Activated T-helper 9 cell treated with anti-CD3 and anti-CD28 coated beads, Interleukin-2, amount 50 U/mL, for 16 hours (primary cell): ENCODE results near the gene ERC2.
"Not testable (repeated sequence)": the region's sequence is repeated elsewhere in the genome, so short reads cannot be mapped to it uniquely, and the experiment has no call there.

ENCODE experiments used
- DNase-seq: peaks from one replicate; pipeline ENCODE4 v3.0.0-alpha.2; 2020; ENCODE audit warnings: low read depth

Gene ERC2

GRCh38 chr3:55521064-55521737 is 947.1 kb downstream of the ERC2 start:
- DNase-seq: no peak

GRCh38 chr3:55519019-55519418 is 949.2 kb downstream of the ERC2 start:
- no peak for DNase-seq

GRCh38 chr3:55518451-55518850 is 949.8 kb downstream of the ERC2 start:
- DNase-seq: no peak

- DNase-seq: no peak
Observed at GRCh38 chr3:55516392-55517030, 951.8 kb downstream of the ERC2 start.

GRCh38 chr3:55515550-55516246 is 952.6 kb downstream of the ERC2 start:
- DNase-seq: no peak

GRCh38 chr3:55514962-55515361 is 953.3 kb downstream of the ERC2 start:
- DNase-seq: no peak

- no peak for DNase-seq
Observed at GRCh38 chr3:55512571-55513343, 955.5 kb downstream of the ERC2 start.

- DNase-seq: no peak
Observed at GRCh38 chr3:55511895-55512570, 956.2 kb downstream of the ERC2 start.

- no peak for DNase-seq
Observed at GRCh38 chr3:55508335-55508734, 959.9 kb downstream of the ERC2 start.

GRCh38 chr3:55507808-55508207 is 960.5 kb downstream of the ERC2 start:
- no peak for DNase-seq

GRCh38 chr3:55505776-55506175 is 962.5 kb downstream of the ERC2 start:
- DNase-seq: no peak

GRCh38 chr3:55505102-55505501 is 963.2 kb downstream of the ERC2 start:
- not testable (repeated sequence) for DNase-seq

- DNase-seq: no peak
Observed at GRCh38 chr3:55501905-55502304, 966.4 kb downstream of the ERC2 start.

- DNase-seq: no peak
Observed at GRCh38 chr3:55500555-55501330, 967.5 kb downstream of the ERC2 start.

- no peak for DNase-seq
Observed at GRCh38 chr3:55498520-55498919, 969.7 kb downstream of the ERC2 start.

- DNase-seq: no peak
Observed at GRCh38 chr3:55497250-55497649, 971.0 kb downstream of the ERC2 start.

- no peak for DNase-seq
Observed at GRCh38 chr3:55494976-55495375, 973.3 kb downstream of the ERC2 start.

GRCh38 chr3:55492976-55493375 is 975.3 kb downstream of the ERC2 start:
- no peak for DNase-seq

GRCh38 chr3:55491296-55491816 is 976.9 kb downstream of the ERC2 start:
- DNase-seq: no peak

- DNase-seq: no peak
Observed at GRCh38 chr3:55490276-55490913, 977.9 kb downstream of the ERC2 start.

- DNase-seq: no peak
Observed at GRCh38 chr3:55489798-55490132, 978.5 kb downstream of the ERC2 start.
